Thyroid gland (tissue), 4 donors: ENCODE data around the gene DUSP15.

Experiments
- POLR2A ChIP-seq, 2 donors: fragments of 450-650 bp; IDR thresholded peaks; one replicate each; pipeline ENCODE4 v1.6.1; 2017; ENCODE audit warnings: antibody characterized with exemption in 2 of 2, mild to moderate bottlenecking in 2 of 2, moderate library complexity in 1 of 2
- TF ChIP-seq, protein P1 (sequence below), 6 experiments: fragments of 200-600 bp in 3 of 6; fragments of 450-650 bp in 3 of 6; sonication (generic) in 3 of 6; IDR thresholded peaks; one replicate each; pipeline ENCODE4 v1.5.1; 2016 to 2019; ENCODE audit warnings: antibody characterized with exemption in 6 of 6, mild to moderate bottlenecking in 2 of 6, inconsistent platforms in 1 of 6, moderate library complexity in 1 of 6

- TF ChIP-seq, protein P1, sequence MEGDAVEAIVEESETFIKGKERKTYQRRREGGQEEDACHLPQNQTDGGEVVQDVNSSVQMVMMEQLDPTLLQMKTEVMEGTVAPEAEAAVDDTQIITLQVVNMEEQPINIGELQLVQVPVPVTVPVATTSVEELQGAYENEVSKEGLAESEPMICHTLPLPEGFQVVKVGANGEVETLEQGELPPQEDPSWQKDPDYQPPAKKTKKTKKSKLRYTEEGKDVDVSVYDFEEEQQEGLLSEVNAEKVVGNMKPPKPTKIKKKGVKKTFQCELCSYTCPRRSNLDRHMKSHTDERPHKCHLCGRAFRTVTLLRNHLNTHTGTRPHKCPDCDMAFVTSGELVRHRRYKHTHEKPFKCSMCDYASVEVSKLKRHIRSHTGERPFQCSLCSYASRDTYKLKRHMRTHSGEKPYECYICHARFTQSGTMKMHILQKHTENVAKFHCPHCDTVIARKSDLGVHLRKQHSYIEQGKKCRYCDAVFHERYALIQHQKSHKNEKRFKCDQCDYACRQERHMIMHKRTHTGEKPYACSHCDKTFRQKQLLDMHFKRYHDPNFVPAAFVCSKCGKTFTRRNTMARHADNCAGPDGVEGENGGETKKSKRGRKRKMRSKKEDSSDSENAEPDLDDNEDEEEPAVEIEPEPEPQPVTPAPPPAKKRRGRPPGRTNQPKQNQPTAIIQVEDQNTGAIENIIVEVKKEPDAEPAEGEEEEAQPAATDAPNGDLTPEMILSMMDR (IDR thresholded peaks at IDR 0.05) = no peak
- no peak for TF ChIP-seq POLR2A (IDR thresholded peaks at IDR 0.05)
These were observed 39.9 kb upstream of the DUSP15 start for GRCh38 chr20:31910071-31910803.
